Left ventricle myocardium superior (tissue), 1 donor: ENCODE results near the gene PTPN4. TPM values are rescaled to one million over a fixed set of nuclear protein-coding genes. Genes with fewer than 3 reads are reported as not detected.

Experiments
- ATAC-seq: fragments of 200-7000 bp; cut with Tn5 transposase; one replicate; pipeline ENCODE4 v1.9.1; 2020; ENCODE audit warnings: mild to moderate bottlenecking, moderate library complexity
- DNase-seq: peaks from one replicate; pipeline ENCODE4 v3.0.0-alpha.2; 2020
- intact Hi-C: fragments of 100-400 bp; cut with micrococcal nuclease; formaldehyde crosslinking; loops from one replicate; pipeline ENCODE4 v1.11.0; 2022
- total RNA-seq: library from RNA; stranded (reverse); fragmentation: NEBNext Ultra II Directional; extraction: Animal tissue kit (Norgen Biotek cat#: 25700); gene quantifications from one replicate; pipeline ENCODE4 v1.2.1, GENCODE V29; 2021
- donor health status: DM: no; HTN: yes; CAD: no; lungs with severe emphysema.

The PTPN4 gene
- total RNA-seq, 1 donor from 2014 or later: 41.1 TPM

DNA sequence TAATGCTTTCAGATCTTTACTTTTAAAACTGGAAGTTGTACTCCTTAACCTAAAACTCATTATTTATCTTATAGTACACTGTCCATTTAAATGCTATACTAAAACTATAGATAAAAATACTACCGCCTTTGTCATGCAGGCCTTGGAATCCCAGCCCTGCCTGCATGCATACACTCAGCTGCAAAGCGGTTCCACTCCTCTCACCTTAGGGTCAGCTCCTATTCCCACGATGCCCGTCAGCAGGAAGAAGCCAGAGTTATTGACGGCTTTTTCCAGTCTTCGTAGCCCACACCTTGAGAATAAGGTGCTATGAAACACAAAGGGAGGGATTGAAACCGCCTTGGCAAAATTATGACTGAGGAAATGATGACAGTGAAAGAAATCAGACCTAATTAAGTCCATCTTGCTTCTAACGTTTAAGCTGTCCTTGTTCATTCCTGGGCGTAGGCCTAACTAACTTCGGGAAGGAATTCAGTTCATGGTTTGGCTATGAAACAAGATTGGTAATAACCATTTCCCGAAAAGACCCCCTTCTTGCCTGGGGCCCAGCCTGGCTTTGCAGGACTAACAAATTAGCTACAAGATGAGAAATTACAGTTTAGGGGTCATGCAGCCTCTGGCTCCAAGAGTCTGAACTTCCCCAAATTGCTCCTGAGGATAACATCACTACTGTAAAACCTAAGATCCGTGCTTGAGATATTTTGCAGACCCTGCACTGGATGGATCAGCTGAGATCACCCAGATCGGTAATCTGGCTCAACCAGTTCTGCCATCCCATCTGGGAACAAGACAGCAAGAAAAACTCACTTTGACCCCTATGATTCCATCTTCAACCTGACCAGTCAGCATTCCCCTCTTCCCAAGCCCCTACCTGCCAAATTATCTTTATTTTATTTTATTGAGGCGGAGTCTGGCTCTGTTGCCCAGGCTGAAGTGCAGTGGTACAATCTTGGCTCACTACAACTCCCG is 270.2 kb downstream of the PTPN4 start:
- DNase-seq (no peak), ATAC-seq (no peak)
- intact Hi-C loops: no loop called here

DNA sequence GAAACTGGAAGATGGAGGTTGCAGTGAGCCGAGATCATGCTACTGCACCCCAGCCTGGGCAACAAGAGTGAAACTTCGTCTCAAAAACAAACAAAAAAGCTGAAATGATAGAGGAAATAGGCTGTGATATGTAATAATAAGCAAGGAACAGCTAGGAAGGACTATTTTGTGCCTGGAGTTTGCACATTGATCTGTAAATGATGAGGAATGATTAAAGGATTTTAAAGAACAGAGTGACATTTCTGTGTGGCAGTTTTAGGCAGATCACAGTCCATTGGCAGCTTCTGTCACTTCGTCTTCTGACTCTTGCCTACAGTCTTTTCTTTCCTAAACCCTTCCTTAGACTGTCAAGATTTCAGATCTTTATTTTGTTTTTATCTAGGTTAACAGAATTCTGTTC is 272.6 kb downstream of the PTPN4 start:
- DNase-seq: no peak
- intact Hi-C loops: no loop called here
- ATAC-seq: no peak

Other genes with a start within 250 kb of the PTPN4 start
- 1.0 TPM for gene SCTR, start 235.4 kb upstream of the PTPN4 start, total RNA-seq
- gene CFAP221, start 215.5 kb upstream of the PTPN4 start, total RNA-seq: 0.79 TPM
- gene TMEM177, start 80.7 kb upstream of the PTPN4 start, total RNA-seq: 12.8 TPM